ENCODE results near the gene TNFRSF8.

GRCh38 chr1:12016182-12016581, 46.9 kb upstream of the TNFRSF8 start:
- no peak for TF ChIP-seq EZH2 (IDR thresholded peaks at IDR 0.05; ENCODE audit: borderline replicate concordance, low read depth, low read length, poor library complexity, severe bottlenecking)
- no peak for TF ChIP-seq CTCF (conservative IDR thresholded peaks at IDR 0.05; ENCODE audit: low read depth, low read length)
